Panc1 (cell line): Measurements from ENCODE around the gene FBXL16. TPM values are rescaled to one million over a fixed set of nuclear protein-coding genes. Genes with fewer than 3 reads are reported as not detected.

ENCODE experiments used
- ATAC-seq: fragments of 200-7000 bp; cut with Tn5 transposase; 2 replicates; pipeline ENCODE4 v1.9.1; 2020; ENCODE audit warnings: mild to moderate bottlenecking, moderate library complexity
- BruUV-seq: library from RNA; stranded (reverse); fragments of 400-500 nt; replicated peaks from 2 replicates; lab custom pipeline; 2021; lab: Mats Ljungman, UMichigan
- CTCF ChIA-PET: fragments of 300-600 bp; sonication (Branson Sonifier 250); formaldehyde crosslinking; loops from one replicate; lab custom pipeline; 2022; ENCODE audit warnings: antibody characterized with exemption; lab: Charles Lee
- POLR2A ChIA-PET: fragments of 300-600 bp; sonication (Branson Sonifier 250); formaldehyde crosslinking; loops from one replicate; lab custom pipeline; 2022; ENCODE audit warnings: antibody characterized with exemption; lab: Charles Lee
- DNase-seq: peaks from one replicate; pipeline ENCODE4 v3.0.0-alpha.2; 2010; ENCODE audit warnings: low read depth, low spot score
- H3K27ac ChIP-seq: 2 replicates; pipeline ENCODE4 v1.5.1; 2011; ENCODE audit warnings: mild to moderate bottlenecking, low read length, inconsistent platforms
- H3K27me3 ChIP-seq: fragments of 200-500 bp; sonication (Bioruptor generic); 2 replicates; pipeline ENCODE4 v1.6.0; 2014; ENCODE audit warnings: low read length, inconsistent platforms; ENCODE audit not compliant: control insufficient read depth, insufficient read depth
- H3K36me3 ChIP-seq: fragments of 200-500 bp; sonication (Bioruptor generic); 2 replicates; pipeline ENCODE4 v1.5.1; 2014; ENCODE audit warnings: inconsistent platforms, mild to moderate bottlenecking, low read length, moderate library complexity; ENCODE audit not compliant: control insufficient read depth, insufficient read depth
- H3K4me1 ChIP-seq: 2 replicates; pipeline ENCODE4 v1.5.1; 2011; ENCODE audit warnings: inconsistent platforms, mild to moderate bottlenecking, low read length, moderate library complexity; ENCODE audit not compliant: control insufficient read depth, insufficient read depth
- H3K4me3 ChIP-seq, 2 experiments: 2 replicates each; pipeline ENCODE4 v1.5.1; 2011 to 2012; ENCODE audit warnings: low read depth in 2 of 2, low read length in 2 of 2, mild to moderate bottlenecking in 2 of 2, inconsistent platforms in 1 of 2, moderate library complexity in 1 of 2
- H3K9me3 ChIP-seq: fragments of 200-500 bp; sonication (Bioruptor generic); 2 replicates; pipeline ENCODE4 v1.5.1; 2014; ENCODE audit warnings: low read depth, mild to moderate bottlenecking, inconsistent platforms, low read length, moderate library complexity; ENCODE audit not compliant: control insufficient read depth, insufficient read depth
- CTCF ChIP-seq: fragments of 450-650 bp; IDR thresholded peaks from 2 replicates; pipeline ENCODE4 v1.5.1; 2017; ENCODE audit warnings: mild to moderate bottlenecking
- POLR2AphosphoS5 ChIP-seq: IDR thresholded peaks from 2 replicates; pipeline ENCODE4 v1.6.1; 2012; ENCODE audit warnings: mild to moderate bottlenecking, low read depth, low read length, moderate library complexity
- REST ChIP-seq, 2 experiments: IDR thresholded peaks; 2 replicates each; pipeline ENCODE4 v1.6.1; 2011 to 2012; ENCODE audit warnings: low read depth in 2 of 2, control low read depth in 1 of 2, low read length in 1 of 2, mild to moderate bottlenecking in 1 of 2, moderate library complexity in 1 of 2; ENCODE audit not compliant: insufficient read depth in 1 of 2
- SIN3A ChIP-seq: IDR thresholded peaks from 2 replicates; pipeline ENCODE4 v1.6.1; 2012; ENCODE audit warnings: low read depth, mild to moderate bottlenecking, low read length, moderate library complexity, borderline replicate concordance; ENCODE audit not compliant: insufficient read depth
- TCF7L2 ChIP-seq: IDR thresholded peaks from 2 replicates; pipeline ENCODE4 v1.6.1; 2011; ENCODE audit warnings: mild to moderate bottlenecking, low read depth, low read length, inconsistent platforms
- in situ Hi-C: cut with HindIII; loops from 2 replicates; pipeline ENCODE4 v1.10.0; 2016; ENCODE audit warnings: low sequenced_read_pairs, low pct_unique_long_range_greater_than_20kb
- intact Hi-C: fragments of 100-400 bp; cut with micrococcal nuclease; formaldehyde crosslinking; loops from one replicate; pipeline ENCODE4 v1.10.0; 2022; ENCODE audit not compliant: unreplicated experiment
- total RNA-seq: library from RNA; stranded (reverse); gene quantifications from one replicate; pipeline ENCODE4 v1.2.1, GENCODE V29; 2021; ENCODE audit not compliant: unreplicated experiment

FBXL16 gene
- total RNA-seq, 1 experiment from 2014 or later: 28.0 TPM

DNA sequence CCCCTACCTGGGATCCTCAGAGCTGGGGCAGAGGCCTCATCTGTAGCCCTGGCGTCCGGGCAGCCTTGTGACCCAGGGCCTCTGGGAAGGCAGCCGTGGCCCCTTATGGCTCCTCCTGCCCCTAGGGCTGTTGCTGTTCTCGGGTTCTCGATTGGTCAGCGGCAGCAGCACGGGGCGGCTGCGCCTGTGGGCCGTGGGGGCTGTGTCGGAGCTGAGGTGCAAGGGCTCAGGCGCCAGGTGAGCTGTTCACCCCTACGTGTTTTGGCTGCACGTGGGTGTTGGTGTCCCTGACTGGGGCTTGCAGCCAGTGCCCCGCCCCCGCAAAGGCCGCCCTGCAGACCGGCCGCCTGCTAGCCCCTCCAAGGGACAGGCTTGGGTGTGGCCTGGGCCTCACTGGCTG is 43.5 kb downstream of the FBXL16 start:
- no peak overlapping the region for H3K27ac ChIP-seq
- ATAC-seq (no peak), DNase-seq (no peak)
- H3K4me3 ChIP-seq: no peak overlapping the region
- in situ Hi-C loops (no loop called here), intact Hi-C loops (no loop called here)
- H3K36me3 ChIP-seq: no peaks in the 10 kb centered on the region
- ChIA-PET POLR2A (interaction anchor here (0.6 kb wide), 1 partner anchor 487 kb away, joined by 3 read pairs; no protein-coding TSS in a partner anchor), CTCF (no interaction called here)
- H3K9me3 ChIP-seq: no peaks in the 10 kb centered on the region
- no TSS peak for BruUV-seq
- no peaks in the 10 kb centered on the region for H3K27me3 ChIP-seq
- TF ChIP-seq CTCF (no peak), POLR2AphosphoS5 (no peak), SIN3A (no peak), REST (IDR thresholded peaks at IDR 0.05; ENCODE audit: insufficient read depth in 1 of 2, low read depth in 2 of 2, low read length in 1 of 2) (no peak), TCF7L2 (no peak)
- H3K4me1 ChIP-seq: peaks cover 15% of the 10 kb centered on the region

GRCh38 chr16:661184-661821 is 44.3 kb downstream of the FBXL16 start:
- H3K36me3 ChIP-seq: no peaks in the 10 kb centered on the region
- peak overlapping the region; percentile 32; the same call in 1 of the 2 replicates for H3K27ac ChIP-seq
- intact Hi-C loops: no loop called here
- DNase-seq (no peak), ATAC-seq (0 out of 2 replicates have a peak, but pooled peaks have one; percentile 0)
- CTCF ChIA-PET: no interaction called here
- H3K4me1 ChIP-seq: peaks cover 15% of the 10 kb centered on the region
- in situ Hi-C loops: no loop called here
- POLR2A ChIA-PET: no interaction called here
- no peaks in the 10 kb centered on the region for H3K27me3 ChIP-seq
- no peaks in the 10 kb centered on the region for H3K9me3 ChIP-seq
- H3K4me3 ChIP-seq: no peak overlapping the region
- TF ChIP-seq POLR2AphosphoS5 (no peak), CTCF (peak; percentile 31; the same call in 1 of the 2 replicates)
- no TSS peak for BruUV-seq
